GM11168 (cell line): ENCODE results near the gene F12.

Experiments used
- in situ Hi-C: fragments of 300-500 bp; cut with MboI; formaldehyde crosslinking; loops from one replicate; pipeline ENCODE4 v1.12.0; 2022; ENCODE audit warnings: low sequenced_read_pairs; ENCODE audit not compliant: unreplicated experiment

The F12 gene

DNA sequence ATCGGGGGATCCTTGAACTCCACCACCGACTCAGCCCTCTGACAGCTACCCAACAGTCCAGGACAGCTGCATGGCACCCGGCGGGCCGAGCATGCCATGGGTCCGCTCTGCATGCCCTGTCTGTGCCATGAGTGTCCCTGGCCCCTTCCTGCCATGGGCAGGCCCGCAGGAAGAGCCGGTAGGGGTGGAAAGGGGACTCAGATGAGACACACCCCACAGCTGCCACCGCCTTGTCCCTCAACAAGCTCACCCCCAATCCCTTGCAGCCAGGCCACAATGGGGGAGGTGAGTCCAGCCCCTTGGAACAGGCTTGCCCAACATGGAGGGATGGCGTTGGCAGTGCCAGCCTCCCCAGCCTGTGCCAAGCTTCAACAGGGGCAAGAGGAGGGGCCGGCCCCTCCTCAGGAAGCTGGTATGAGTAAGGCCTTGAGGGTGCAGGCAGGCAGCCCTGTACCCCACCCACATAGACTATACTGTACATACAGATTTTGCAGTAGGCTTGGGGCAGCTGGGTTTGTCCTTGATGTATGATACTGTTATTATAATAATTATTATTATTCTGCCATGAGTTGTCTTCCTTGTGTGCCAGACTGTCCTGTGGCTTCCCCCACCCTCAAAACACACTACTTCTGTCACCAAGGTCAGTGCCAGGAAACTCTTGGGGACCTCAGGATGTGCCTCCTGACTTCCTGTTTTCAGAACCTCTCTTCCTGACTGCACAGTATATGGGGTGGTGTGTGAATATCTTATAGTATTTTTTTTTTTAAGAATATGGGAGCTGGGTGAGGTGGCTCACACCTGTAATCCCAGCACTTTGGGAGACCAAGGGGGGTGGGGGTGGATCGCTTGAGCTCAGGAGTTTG is 37.1 kb downstream of the F12 start:
- in situ Hi-C loops = no loop called here

- in situ Hi-C loops = no loop called here
These were observed 38.0 kb downstream of the F12 start for GRCh38 chr5:177371120-177372033.

DNA sequence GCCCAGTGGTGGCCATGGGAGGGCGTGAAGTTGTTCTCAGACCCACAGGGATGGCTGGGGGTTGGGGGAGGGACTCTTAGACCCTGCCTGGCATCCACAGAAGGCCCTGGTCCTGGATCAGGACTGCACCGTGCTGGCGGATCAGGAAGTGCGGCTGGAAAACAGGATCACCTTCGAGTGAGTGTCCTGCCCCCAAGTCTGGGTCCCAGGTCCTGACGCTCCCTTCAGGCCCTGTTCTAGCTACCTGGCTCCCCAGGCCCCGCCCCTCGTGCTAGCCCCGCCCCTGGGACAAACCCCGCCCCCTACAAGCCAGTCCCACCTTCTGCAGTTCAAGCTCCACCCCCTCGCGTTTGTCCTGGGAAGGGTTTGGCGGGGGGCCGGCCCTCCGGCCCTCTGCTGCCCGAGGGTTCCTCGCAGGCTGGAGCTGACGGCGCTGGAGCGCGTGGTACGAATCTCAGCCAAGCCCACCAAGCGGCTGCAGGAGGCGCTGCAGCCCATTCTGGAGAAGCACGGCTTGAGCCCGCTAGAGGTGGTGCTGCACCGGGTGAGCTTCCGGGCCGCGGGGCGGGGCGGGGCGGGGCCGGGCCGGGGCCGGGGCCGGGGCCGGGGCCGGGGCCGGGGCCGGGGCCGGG is 38.8 kb downstream of the F12 start:
- in situ Hi-C loops = no loop called here

- in situ Hi-C loops = loop anchor here (10.0 kb wide), 1 partner anchor 55 kb away; the partner anchor contains the start of gene MXD3
These were observed 39.5 kb downstream of the F12 start for GRCh38 chr5:177369645-177370440.

DNA sequence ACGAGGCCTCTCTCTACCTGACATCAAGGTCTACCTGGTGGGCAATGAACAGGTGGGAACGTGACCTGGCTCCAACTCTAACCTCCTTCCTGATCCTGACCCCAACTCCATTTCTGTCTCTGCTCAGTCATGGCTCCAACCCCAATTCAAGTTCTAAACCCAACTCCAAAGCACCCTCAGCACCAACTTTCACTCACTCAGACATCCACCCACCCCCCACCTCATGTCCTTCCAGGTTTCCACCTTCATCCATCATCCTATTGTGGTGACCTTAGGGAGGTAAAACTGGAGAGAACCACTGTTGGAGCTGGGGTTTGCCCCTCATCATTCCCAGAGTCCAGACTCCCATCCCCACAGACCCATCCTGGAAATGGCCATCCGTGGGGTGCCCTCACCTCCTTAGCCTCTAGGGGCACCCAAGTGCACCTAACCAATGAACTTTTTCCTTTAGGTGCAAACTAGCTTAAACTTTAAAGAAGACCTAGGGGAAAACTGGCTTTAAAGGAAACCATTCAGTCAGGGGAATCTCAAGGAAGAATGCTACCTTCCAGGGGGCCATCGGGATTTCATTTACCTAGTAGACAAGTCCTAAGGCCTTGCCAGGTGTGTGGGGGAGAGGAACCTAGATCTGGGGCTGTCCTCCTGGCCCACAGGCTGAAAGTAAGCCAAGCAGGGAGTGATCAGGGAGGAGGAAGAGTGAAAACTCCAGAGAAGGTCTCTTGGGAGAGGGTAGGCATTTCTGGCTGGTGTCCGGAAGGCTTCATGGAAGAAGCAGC is 40.3 kb downstream of the F12 start:
- in situ Hi-C loops = loop anchor here (10.0 kb wide), 1 partner anchor 54 kb away; the partner anchor contains the start of gene MXD3

DNA sequence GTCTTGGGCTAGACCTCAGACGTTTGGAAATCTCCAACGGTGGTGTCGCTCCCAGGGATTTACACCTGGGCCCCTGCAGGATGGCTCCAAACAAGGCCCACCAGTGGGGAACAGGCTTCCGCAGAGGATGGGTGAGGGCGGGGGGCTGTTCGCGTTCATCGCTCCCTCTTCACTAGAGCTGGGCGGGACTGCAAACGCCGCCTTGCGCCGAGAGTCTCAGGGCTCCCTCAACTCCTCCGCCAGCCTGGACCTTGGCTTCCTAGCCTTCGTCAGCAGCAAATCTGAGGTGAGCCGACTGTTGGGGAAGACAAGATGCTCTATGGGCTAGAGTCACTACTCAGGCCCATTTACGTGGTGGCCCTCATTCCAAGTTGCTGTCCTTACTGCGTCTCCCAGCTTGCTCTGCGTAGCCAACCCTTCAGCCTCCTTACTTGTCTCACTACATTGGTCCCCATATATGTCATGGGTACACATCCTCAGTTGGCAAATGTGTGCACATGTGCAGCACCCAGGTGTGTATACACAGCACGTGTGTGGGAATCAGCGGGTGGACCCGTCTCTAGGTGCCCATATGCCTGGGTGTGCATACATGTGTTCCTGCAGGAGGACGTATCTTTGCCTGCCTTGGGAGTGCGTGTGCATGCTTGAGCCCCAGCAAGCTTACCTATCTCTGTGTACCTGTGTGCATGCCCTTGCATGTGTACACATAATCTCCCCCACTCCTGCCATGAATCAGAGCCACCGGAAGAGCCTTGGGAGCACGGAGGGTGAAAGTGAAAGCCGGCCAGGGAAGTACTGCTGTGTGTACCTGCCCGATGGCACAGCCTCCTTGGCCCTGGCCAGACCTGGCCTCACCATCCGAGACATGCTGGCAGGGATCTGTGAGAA is 41.1 kb downstream of the F12 start:
- in situ Hi-C loops = loop anchor here (10.0 kb wide), 1 partner anchor 53 kb away; the partner anchor contains the start of gene MXD3

DNA sequence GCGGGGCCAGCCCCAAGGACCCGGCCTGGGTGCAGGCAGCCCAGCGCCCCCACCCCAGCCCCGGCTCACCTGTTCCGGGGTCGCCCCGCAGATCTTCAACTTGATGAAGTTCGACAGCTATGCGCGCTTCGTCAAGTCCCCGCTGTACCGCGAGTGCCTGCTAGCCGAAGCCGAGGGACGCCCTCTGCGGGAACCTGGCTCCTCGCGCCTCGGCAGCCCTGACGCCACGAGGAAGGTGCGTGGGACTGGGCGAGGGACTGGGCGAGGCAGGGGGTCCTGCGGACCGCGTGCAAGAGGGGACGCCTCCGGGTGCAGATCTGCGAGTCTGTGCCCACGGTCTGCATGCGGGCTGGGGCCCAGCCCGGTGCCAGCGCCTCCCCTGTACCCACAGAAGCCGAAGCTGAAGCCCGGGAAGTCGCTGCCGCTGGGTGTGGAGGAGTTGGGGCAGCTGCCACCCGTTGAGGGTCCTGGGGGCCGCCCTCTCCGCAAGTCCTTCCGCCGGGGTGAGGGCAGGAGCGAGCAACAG is 42.0 kb downstream of the F12 start:
- in situ Hi-C loops = loop anchor here (10.0 kb wide), 1 partner anchor 53 kb away; the partner anchor contains the start of gene MXD3

DNA sequence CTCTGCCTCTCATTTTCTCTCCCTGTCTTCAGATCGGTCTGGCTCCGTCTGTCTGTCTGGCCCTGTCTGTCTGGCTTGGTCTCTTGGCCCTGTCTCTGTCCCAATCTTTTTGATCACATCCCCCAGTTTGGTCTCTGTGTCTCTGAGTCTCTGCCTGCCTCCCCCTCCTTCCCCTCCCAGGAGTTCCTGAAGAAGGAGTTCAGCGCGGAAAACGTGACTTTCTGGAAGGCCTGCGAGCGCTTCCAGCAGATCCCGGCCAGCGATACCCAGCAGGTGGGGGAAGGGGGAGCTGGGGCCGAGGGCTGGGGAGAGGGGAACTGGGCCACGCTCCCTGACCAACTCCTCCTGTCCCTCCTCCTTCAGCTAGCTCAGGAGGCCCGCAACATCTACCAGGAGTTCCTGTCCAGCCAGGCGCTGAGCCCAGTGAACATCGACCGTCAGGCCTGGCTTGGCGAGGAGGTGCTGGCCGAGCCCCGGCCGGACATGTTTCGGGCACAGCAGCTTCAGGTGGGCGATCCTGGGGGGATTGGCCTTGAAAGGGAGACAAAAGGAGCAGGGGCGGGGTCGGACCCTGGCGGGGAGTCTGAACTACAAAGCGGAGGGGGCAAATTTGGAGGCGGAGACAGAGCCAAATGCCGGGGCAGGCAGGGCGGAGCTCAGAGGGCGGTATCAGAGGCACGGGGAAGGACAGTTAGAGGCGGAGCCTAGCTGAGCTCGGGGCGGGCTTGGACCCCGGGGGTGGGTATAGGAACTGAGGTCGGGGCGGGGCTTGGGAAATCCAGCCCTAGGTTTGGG is 42.6 kb downstream of the F12 start:
- in situ Hi-C loops = loop anchor here (10.0 kb wide), 1 partner anchor 52 kb away; the partner anchor contains the start of gene MXD3

GRCh38 chr5:177365845-177366527 is 43.4 kb downstream of the F12 start:
- in situ Hi-C loops = loop anchor here (10.0 kb wide), 1 partner anchor 51 kb away; the partner anchor contains the start of gene MXD3

DNA sequence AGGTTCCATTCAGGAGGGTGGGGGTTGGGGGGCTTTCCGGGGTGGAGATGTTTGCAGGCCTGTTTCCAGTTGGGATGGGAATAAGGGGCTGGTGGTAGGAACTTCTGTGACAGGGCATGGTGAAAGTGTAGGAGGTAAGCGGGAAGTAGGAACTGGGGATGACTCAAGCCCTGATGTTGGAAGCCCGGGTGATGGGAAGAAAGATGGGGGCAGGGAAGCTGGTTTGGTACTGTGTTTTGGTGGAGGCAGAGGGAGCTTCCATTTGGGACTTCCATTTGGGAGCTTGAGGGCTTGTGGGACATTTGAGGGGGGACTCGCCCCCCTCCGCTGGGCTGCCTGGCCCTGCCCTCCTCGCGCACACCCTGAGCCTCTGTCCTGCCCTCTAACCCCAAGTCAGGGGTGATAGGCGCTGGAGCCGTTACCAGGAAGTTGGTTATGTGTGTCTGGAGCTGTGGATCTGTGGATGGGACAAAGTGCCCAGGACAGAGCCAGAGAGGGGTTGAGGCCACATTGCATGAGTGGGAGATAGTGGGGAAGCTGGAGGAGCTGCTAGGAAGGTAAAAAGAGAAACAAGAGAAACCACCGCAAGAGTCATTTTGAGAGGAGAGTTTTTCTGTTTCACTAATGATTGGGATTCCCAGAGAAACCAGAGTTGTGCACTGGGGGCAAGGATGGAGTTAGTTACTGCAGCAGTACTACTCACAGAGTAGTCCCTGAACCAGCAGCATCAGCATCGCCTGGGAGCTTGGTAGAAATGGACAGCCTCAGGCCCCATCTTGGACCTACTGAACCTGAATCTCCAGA is 45.0 kb downstream of the F12 start:
- in situ Hi-C loops = loop anchor here (10.0 kb wide), 1 partner anchor 50 kb away; the partner anchor contains the start of gene MXD3

DNA sequence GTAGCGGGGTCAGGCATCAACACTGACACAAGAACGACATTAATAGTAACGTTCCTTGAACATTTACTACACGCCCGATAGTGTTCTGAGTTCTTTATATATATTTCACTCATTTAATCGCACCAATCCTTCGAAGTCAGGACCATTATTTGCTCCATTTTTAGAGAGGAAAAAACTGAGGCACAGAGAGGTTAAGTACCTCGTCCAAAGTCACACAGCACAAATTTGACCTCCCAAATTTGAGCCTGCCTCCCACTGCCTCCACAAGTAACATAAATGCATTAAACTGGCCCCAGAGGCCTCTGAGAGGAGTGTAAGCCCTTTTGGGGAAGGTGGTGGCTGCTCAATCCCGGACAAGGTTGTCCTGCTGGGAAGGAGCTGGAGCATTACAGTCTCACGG is 45.8 kb downstream of the F12 start:
- in situ Hi-C loops = loop anchor here (10.0 kb wide), 1 partner anchor 49 kb away; the partner anchor contains the start of gene MXD3

DNA sequence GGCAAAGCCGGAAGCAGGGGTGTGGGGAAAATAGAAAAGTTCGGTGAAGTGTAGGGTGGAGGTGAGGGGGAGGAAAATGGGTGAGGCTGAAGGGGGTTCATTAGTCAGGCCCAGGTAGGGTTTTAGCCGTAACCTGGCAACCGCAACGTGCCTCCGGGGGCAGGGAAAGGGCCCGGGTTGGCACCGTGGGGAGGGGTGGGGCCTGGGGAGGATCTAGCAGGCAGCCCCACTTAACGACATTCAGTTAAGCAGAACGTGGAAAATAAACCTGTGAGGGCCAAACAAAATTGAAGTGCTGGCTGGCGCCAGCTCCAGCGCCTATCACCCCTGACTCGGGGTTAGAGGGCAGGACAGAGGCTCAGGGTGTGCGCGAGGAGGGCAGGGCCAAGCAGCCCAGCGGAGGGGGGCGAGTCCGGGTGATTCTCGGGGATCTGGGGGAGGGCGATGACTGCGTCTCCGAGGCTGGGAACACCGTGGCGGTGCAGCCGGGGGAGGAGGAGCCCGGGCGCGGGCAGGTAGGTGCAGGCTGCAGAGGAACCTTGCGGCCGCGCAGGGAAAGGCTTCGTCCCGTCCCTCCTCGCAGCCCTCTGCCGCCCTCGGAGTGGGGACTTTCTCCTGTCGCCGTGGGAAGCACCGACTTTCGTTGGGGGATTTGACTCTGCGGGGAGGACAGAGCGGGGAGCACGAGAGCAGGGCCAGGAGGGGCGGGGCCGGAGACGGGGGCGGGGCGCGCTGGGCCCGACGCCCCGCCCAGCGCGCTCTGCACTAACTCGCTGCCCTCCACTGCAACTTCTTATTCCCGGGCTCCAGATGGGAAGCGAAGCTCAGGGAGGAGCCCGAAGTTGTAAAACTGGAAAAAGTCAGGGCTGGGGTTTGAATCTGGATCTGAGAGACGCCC is 46.5 kb downstream of the F12 start:
- in situ Hi-C loops = loop anchor here (10.0 kb wide), 1 partner anchor 48 kb away; the partner anchor contains the start of gene MXD3

GRCh38 chr5:177362292-177362609 is 47.1 kb downstream of the F12 start:
- in situ Hi-C loops = loop anchor here (10.0 kb wide), 1 partner anchor 47 kb away; the partner anchor contains the start of gene MXD3
